ENCODE results near the gene DNAJC5.
A peak's percentile ranks its signal among the peaks of the same experiment; 100 is the strongest.
"Not testable (repeated sequence)": the region's sequence is repeated elsewhere in the genome, so short reads cannot be mapped to it uniquely, and the experiment has no call there.

The DNAJC5 gene

GRCh38 chr20:63969838-63970713 lies 75.2 kb downstream of the DNAJC5 start, which contains the start of gene ZNF512B:
ZNF512B (minus strand) TSS chr20:63969930; CDS start chr20:63967950, 1,980 bp downstream.
- no peak for TF ChIP-seq JUND (IDR thresholded peaks at IDR 0.05; ENCODE audit: low read depth)
- DNase-seq (ENCODE audit: low read depth in 1 of 2, low spot score in 1 of 2): peak; percentile 89 to 90
- in situ Hi-C loops (cut with HindIII; ENCODE audit: low pct_unique_long_range_greater_than_20kb, low sequenced_read_pairs): no loop called here

GRCh38 chr20:63970714-63971431 lies 75.9 kb downstream of the DNAJC5 start:
- in situ Hi-C loops (cut with HindIII; ENCODE audit: low pct_unique_long_range_greater_than_20kb, low sequenced_read_pairs): no loop called here
- no peak for DNase-seq (ENCODE audit: low read depth in 1 of 2, low spot score in 1 of 2)
- no peak for TF ChIP-seq JUND (IDR thresholded peaks at IDR 0.05; ENCODE audit: low read depth)

- in situ Hi-C loops (cut with HindIII; ENCODE audit: low pct_unique_long_range_greater_than_20kb, low sequenced_read_pairs): not testable (repeated sequence)
Observed at GRCh38 chr20:63971960-63972311, 77.0 kb downstream of the DNAJC5 start.

GRCh38 chr20:63972312-63973159 lies 77.6 kb downstream of the DNAJC5 start:
- in situ Hi-C loops (cut with HindIII; ENCODE audit: low pct_unique_long_range_greater_than_20kb, low sequenced_read_pairs): no loop called here
- DNase-seq (ENCODE audit: low read depth in 1 of 2, low spot score in 1 of 2): no peak
- no peak for TF ChIP-seq JUND (IDR thresholded peaks at IDR 0.05; ENCODE audit: low read depth)

More at GRCh38 chr20:63971960-63972311, 77.0 kb downstream of the DNAJC5 start:
- DNase-seq (ENCODE audit: low read depth in 1 of 2, low spot score in 1 of 2): not testable (repeated sequence)

- TF ChIP-seq JUND (IDR thresholded peaks at IDR 0.05; ENCODE audit: low read depth): no peak
- in situ Hi-C loops (cut with HindIII; ENCODE audit: low pct_unique_long_range_greater_than_20kb, low sequenced_read_pairs): no loop called here
- DNase-seq (ENCODE audit: low read depth in 1 of 2, low spot score in 1 of 2): no peak
Observed at GRCh38 chr20:63973160-63973479, 78.2 kb downstream of the DNAJC5 start.

GRCh38 chr20:63973636-63974401 lies 78.9 kb downstream of the DNAJC5 start:
- in situ Hi-C loops (cut with HindIII; ENCODE audit: low pct_unique_long_range_greater_than_20kb, low sequenced_read_pairs): no loop called here
- TF ChIP-seq JUND (IDR thresholded peaks at IDR 0.05; ENCODE audit: low read depth): no peak
- DNase-seq (ENCODE audit: low read depth in 1 of 2, low spot score in 1 of 2): peak; percentile 89 to 94

GRCh38 chr20:63974402-63975200 lies 79.7 kb downstream of the DNAJC5 start:
- in situ Hi-C loops (cut with HindIII; ENCODE audit: low pct_unique_long_range_greater_than_20kb, low sequenced_read_pairs): no loop called here
- TF ChIP-seq JUND (IDR thresholded peaks at IDR 0.05; ENCODE audit: low read depth): no peak

GRCh38 chr20:63976511-63976910 lies 81.6 kb downstream of the DNAJC5 start:
- DNase-seq (ENCODE audit: low read depth in 1 of 2, low spot score in 1 of 2); in situ Hi-C loops (cut with HindIII; ENCODE audit: low pct_unique_long_range_greater_than_20kb, low sequenced_read_pairs): not testable (repeated sequence)

More at GRCh38 chr20:63974402-63975200, 79.7 kb downstream of the DNAJC5 start:
- DNase-seq (ENCODE audit: low read depth in 1 of 2, low spot score in 1 of 2): peak; percentile 4 to 57

- no peak for DNase-seq (ENCODE audit: low read depth in 1 of 2, low spot score in 1 of 2)
- no peak for TF ChIP-seq JUND (IDR thresholded peaks at IDR 0.05; ENCODE audit: low read depth)
- in situ Hi-C loops (cut with HindIII; ENCODE audit: low pct_unique_long_range_greater_than_20kb, low sequenced_read_pairs): no loop called here
Observed at GRCh38 chr20:63976980-63977738, 82.2 kb downstream of the DNAJC5 start.

- no peak for DNase-seq (ENCODE audit: low read depth in 1 of 2, low spot score in 1 of 2)
- in situ Hi-C loops (cut with HindIII; ENCODE audit: low pct_unique_long_range_greater_than_20kb, low sequenced_read_pairs): no loop called here
- no peak for TF ChIP-seq JUND (IDR thresholded peaks at IDR 0.05; ENCODE audit: low read depth)
Observed at GRCh38 chr20:63977739-63978276, 82.9 kb downstream of the DNAJC5 start.

All from T47D (cell line).